Hepatocyte (in vitro differentiated cells): ENCODE results near the gene TIPARP. TPM values are rescaled to one million over a fixed set of nuclear protein-coding genes. Genes with fewer than 3 reads are reported as not detected.
A peak's percentile ranks its signal among the peaks of the same experiment; 100 is the strongest.

ENCODE experiments used
- DNase-seq: peaks from one replicate; pipeline ENCODE4 v3.0.0-alpha.2; 2016; ENCODE audit warnings: low spot score
- H2AFZ ChIP-seq: fragments of 200-600 bp; sonication (generic); 2 replicates; pipeline ENCODE4 v1.6.0; 2016; ENCODE audit warnings: antibody characterized with exemption, mild to moderate bottlenecking
- H3K27ac ChIP-seq: fragments of 200-600 bp; sonication (generic); 2 replicates; pipeline ENCODE4 v1.5.1; 2016; ENCODE audit warnings: mild to moderate bottlenecking
- H3K27me3 ChIP-seq: fragments of 200-600 bp; sonication (generic); 2 replicates; pipeline ENCODE4 v1.6.1; 2016
- H3K36me3 ChIP-seq: fragments of 200-600 bp; sonication (generic); replicated peaks from 2 replicates; pipeline ENCODE4 v1.5.1; 2016; ENCODE audit warnings: low read depth; ENCODE audit not compliant: insufficient read depth
- H3K4me1 ChIP-seq: fragments of 200-600 bp; sonication (generic); 2 replicates; pipeline ENCODE4 v1.5.1; 2016; ENCODE audit warnings: mild to moderate bottlenecking, moderate library complexity; ENCODE audit not compliant: insufficient read depth
- H3K4me2 ChIP-seq: fragments of 200-600 bp; sonication (generic); 2 replicates; pipeline ENCODE4 v1.6.0; 2016
- H3K4me3 ChIP-seq: fragments of 200-600 bp; sonication (generic); 2 replicates; pipeline ENCODE4 v1.5.1; 2016; ENCODE audit warnings: mild to moderate bottlenecking
- H3K79me2 ChIP-seq: fragments of 200-600 bp; sonication (generic); 2 replicates; pipeline ENCODE4 v1.6.0; 2017; ENCODE audit warnings: mild to moderate bottlenecking
- H3K9me2 ChIP-seq: fragments of 200-600 bp; sonication (generic); replicated peaks from 2 replicates; pipeline ENCODE4 v1.6.0; 2017; ENCODE audit warnings: mild to moderate bottlenecking; ENCODE audit not compliant: insufficient read depth
- H3K9me3 ChIP-seq: fragments of 200-600 bp; sonication (generic); 2 replicates; pipeline ENCODE4 v1.5.1; 2016; ENCODE audit warnings: low read depth, mild to moderate bottlenecking
- H4K20me1 ChIP-seq: fragments of 200-600 bp; sonication (generic); 2 replicates; pipeline ENCODE4 v1.6.0; 2016; ENCODE audit warnings: mild to moderate bottlenecking; ENCODE audit not compliant: insufficient read depth, poor library complexity, severe bottlenecking
- CTCF ChIP-seq: fragments of 200-600 bp; sonication (generic); IDR thresholded peaks from 2 replicates; pipeline ENCODE4 v1.5.1; 2016; ENCODE audit warnings: antibody characterized with exemption, mild to moderate bottlenecking; ENCODE audit not compliant: poor library complexity
- EZH2 ChIP-seq: fragments of 200-600 bp; sonication (generic); IDR thresholded peaks from 2 replicates; pipeline ENCODE4 v1.6.1; 2016; ENCODE audit warnings: antibody characterized with exemption, mild to moderate bottlenecking, borderline replicate concordance
- EZH2phosphoT487 ChIP-seq: fragments of 200-600 bp; sonication (generic); IDR thresholded peaks from one replicate; pipeline ENCODE4 v1.6.1; 2018; ENCODE audit warnings: antibody characterized with exemption, mild to moderate bottlenecking, low read depth, moderate library complexity; ENCODE audit not compliant: unreplicated experiment, severe bottlenecking
- WGBS: methylation state at CpG from one replicate; pipeline ENCODE4 v1.1.6; 2016; ENCODE audit warnings: low lambda C conversion rate; ENCODE audit errors: missing lambda C conversion rate; 5-methylcytosine and 5-hydroxymethylcytosine counted together
- polyA plus RNA-seq: library from polyadenylated mRNA; unstranded; fragments of >200 nt; fragmentation: Nextera tagmentation; extraction: Ambion mirVana; gene quantifications from 2 replicates; pipeline ENCODE4 v1.2.1, GENCODE V29; 2016
- total RNA-seq: library from RNA; depleted of rRNA; stranded (reverse); fragments of >200 nt; gene quantifications from 2 replicates; pipeline ENCODE4 v1.2.3, GENCODE V29; 2014

TIPARP gene
- total and polyA plus RNA-seq, 2 experiments from 2014 or later: 19.9 to 112 TPM

DNA sequence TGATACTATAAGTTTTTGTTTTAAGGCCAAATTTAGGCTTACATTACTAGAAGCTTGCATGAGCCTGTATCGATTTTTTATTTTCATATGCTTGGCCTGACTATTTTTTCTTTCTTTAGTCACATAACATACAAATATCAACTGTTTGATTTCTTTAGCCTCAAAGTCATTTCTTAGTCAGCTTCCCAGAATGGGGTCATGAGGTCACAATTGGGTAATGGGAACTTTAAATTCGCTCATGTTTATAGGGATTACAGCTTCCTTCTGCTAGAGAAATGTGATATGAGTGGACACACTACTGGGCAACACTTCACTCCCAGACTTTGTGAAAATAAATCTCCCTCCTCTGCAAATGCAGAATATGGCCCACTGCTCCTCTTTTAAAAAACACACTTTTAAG is 9.1 kb upstream of the TIPARP start:
- Histone ChIP-seq H3K36me3 (no peaks in the 10 kb centered on the region), H3K4me1 (peaks cover 9% of the 10 kb centered on the region), H3K9me3 (no peaks in the 10 kb centered on the region), H3K79me2 (no peaks in the 10 kb centered on the region), H3K27me3 (no peaks in the 10 kb centered on the region), H3K9me2 (no peaks in the 10 kb centered on the region), H3K4me2 (no peak overlapping the region), H3K27ac (no peak overlapping the region), H3K4me3 (no peak overlapping the region), H2AFZ (no peak overlapping the region), H4K20me1 (no peaks in the 10 kb centered on the region)
- 55% methylated on average over 2 of the region's 2 CpGs for WGBS
- TF ChIP-seq EZH2 (no peak), EZH2phosphoT487 (no peak), CTCF (no peak)
- no peak for DNase-seq

DNA sequence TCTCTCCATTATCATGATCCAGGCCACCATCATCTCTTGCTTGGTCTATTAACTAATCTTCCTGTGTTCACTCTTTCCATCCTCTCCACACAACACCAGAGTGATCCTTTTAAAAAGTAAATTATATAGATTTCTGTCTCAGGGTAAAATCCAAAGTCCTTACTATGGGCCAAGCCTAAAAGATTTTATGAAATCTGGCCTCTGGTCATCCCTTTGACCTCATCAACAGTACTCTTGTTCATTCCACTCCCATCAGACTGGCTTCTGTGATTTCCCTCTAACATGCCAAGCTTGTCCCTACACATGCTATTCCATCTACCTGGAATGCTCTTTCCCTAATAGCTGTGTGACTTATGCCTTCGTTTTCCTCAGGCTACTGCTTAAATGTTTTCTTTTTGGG is 8.3 kb upstream of the TIPARP start:
- Histone ChIP-seq H3K9me2 (no peaks in the 10 kb centered on the region), H4K20me1 (no peaks in the 10 kb centered on the region), H3K27ac (no peak overlapping the region), H3K4me2 (no peak overlapping the region), H2AFZ (no peak overlapping the region), H3K9me3 (no peaks in the 10 kb centered on the region), H3K36me3 (no peaks in the 10 kb centered on the region), H3K79me2 (no peaks in the 10 kb centered on the region), H3K4me1 (peaks cover 9% of the 10 kb centered on the region), H3K4me3 (no peak overlapping the region), H3K27me3 (no peaks in the 10 kb centered on the region)
- WGBS: 78% methylated on average over 1 of the region's 1 CpG
- TF ChIP-seq EZH2 (no peak), CTCF (no peak), EZH2phosphoT487 (no peak)
- DNase-seq: no peak

DNA sequence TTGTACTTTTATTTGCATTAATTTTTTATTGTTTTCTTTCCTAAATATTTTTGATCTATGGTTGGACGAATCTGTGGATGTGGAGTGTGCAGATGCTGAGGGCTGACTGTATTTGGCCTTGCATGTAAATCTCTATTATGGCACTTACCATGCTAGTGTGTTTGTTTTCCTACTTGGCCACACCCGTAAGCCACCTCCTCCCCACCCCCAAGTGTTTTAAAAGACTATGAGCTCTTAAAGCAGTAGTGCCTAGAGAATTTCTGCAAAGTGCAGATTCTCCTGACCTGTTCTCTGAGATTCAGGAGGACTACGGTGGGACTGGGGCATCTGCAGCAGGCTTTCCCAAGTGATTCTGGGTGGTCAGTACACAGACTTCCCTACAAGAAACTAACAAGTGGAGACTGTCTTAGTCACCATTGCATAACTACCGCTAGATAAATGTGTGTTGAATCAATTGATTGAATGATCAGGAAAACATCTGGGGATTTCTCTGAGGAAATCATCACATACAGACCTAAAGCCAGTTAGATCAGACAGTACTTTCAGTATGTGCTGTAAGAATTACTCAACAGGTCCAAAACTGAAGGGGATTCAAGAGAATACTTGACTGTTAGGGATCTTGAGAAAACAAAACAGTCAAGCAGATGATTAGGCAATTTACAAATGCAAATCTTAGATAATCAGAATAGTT is 6.2 kb upstream of the TIPARP start:
- Histone ChIP-seq H4K20me1 (no peaks in the 10 kb centered on the region), H3K27ac (no peak overlapping the region), H3K9me2 (no peaks in the 10 kb centered on the region), H2AFZ (no peak overlapping the region), H3K27me3 (no peaks in the 10 kb centered on the region), H3K4me1 (peaks cover 9% of the 10 kb centered on the region), H3K9me3 (no peaks in the 10 kb centered on the region), H3K4me2 (peak overlapping the region; percentile 2), H3K4me3 (no peak overlapping the region), H3K36me3 (no peaks in the 10 kb centered on the region), H3K79me2 (no peaks in the 10 kb centered on the region)
- DNase-seq: no peak
- 25% methylated on average over 4 of the region's 4 CpGs for WGBS
- no peak for TF ChIP-seq CTCF
- no peak for TF ChIP-seq EZH2phosphoT487
- no peak for TF ChIP-seq EZH2
